Measurements from ENCODE around the gene RNF169.
A peak's percentile ranks its signal among the peaks of the same experiment; 100 is the strongest.
"Not testable (repeated sequence)": the region's sequence is repeated elsewhere in the genome, so short reads cannot be mapped to it uniquely, and the experiment has no call there.

Gene RNF169

GRCh38 chr11:74729397-74729796 lies 19.3 kb upstream of the RNF169 start:
- DNase-seq, result no peak

GRCh38 chr11:74730571-74731260 lies 17.9 kb upstream of the RNF169 start:
- DNase-seq, result no peak

GRCh38 chr11:74731301-74732094 lies 17.2 kb upstream of the RNF169 start, which contains the start of gene CHRDL2:
CHRDL2 (minus strand) TSS chr11:74731426; CDS start chr11:74730888, 538 bp downstream.
- DNase-seq, result no peak

- no peak for DNase-seq
These were observed 14.1 kb upstream of the RNF169 start for GRCh38 chr11:74734559-74734925.

GRCh38 chr11:74735365-74735928 lies 13.2 kb upstream of the RNF169 start:
- DNase-seq, result no peak

GRCh38 chr11:74736031-74736430 lies 12.6 kb upstream of the RNF169 start:
- DNase-seq, result no peak

- peak; percentile 94 for DNase-seq
These were observed 8.9 kb upstream of the RNF169 start for GRCh38 chr11:74739546-74740270.

GRCh38 chr11:74742070-74742469 lies 6.6 kb upstream of the RNF169 start:
- no peak for DNase-seq

- DNase-seq, result no peak
These were observed 5.0 kb upstream of the RNF169 start for GRCh38 chr11:74743640-74744039.

GRCh38 chr11:74744277-74744676 lies 4.4 kb upstream of the RNF169 start:
- no peak for DNase-seq

- DNase-seq, result no peak
These were observed 1.8 kb upstream of the RNF169 start for GRCh38 chr11:74746868-74747267.

GRCh38 chr11:74749127-74749964 lies 697 bp downstream of the RNF169 start:
- peak; percentile 93 for DNase-seq

GRCh38 chr11:74749965-74750296 lies 1.3 kb downstream of the RNF169 start:
- no peak for DNase-seq

- not testable (repeated sequence) for DNase-seq
These were observed 1.9 kb downstream of the RNF169 start for GRCh38 chr11:74750598-74750997.

GRCh38 chr11:74751303-74751702 lies 2.7 kb downstream of the RNF169 start:
- DNase-seq, result no peak

- no peak for DNase-seq
These were observed 6.0 kb downstream of the RNF169 start for GRCh38 chr11:74754507-74755252.

- no peak for DNase-seq
These were observed 6.8 kb downstream of the RNF169 start for GRCh38 chr11:74755395-74755995.

- no peak for DNase-seq
These were observed 7.9 kb downstream of the RNF169 start for GRCh38 chr11:74756571-74756970.

GRCh38 chr11:74766905-74767304 lies 18.3 kb downstream of the RNF169 start:
- DNase-seq, result no peak

- DNase-seq, result not testable (repeated sequence)
These were observed 19.6 kb downstream of the RNF169 start for GRCh38 chr11:74768172-74768651.

- no peak for DNase-seq
These were observed 20.5 kb downstream of the RNF169 start for GRCh38 chr11:74769055-74769707.

Measured in OCI-M1 (cell line).